Neuron (in vitro differentiated cells): ENCODE data around the gene PCDHGC5.

Experiments used
- H2AFZ ChIP-seq: one replicate; pipeline ENCODE4 v1.6.1; 2013; ENCODE audit warnings: low read depth, mild to moderate bottlenecking, inconsistent platforms, low read length, moderate library complexity
- H3K27me3 ChIP-seq: one replicate; pipeline ENCODE4 v1.6.1; 2013; ENCODE audit warnings: low read length; ENCODE audit not compliant: insufficient read depth
- H3K36me3 ChIP-seq: one replicate; pipeline ENCODE4 v1.6.1; 2013; ENCODE audit warnings: low read length; ENCODE audit not compliant: insufficient read depth
- H3K4me1 ChIP-seq: one replicate; pipeline ENCODE4 v1.6.1; 2013; ENCODE audit warnings: low read length; ENCODE audit not compliant: insufficient read depth
- H3K4me3 ChIP-seq: 2 replicates; pipeline ENCODE4 v1.5.1; 2013; ENCODE audit warnings: mild to moderate bottlenecking, low read length, moderate library complexity
- H3K9me3 ChIP-seq: one replicate; pipeline ENCODE4 v1.6.1; 2013; ENCODE audit warnings: low read length

The PCDHGC5 gene

DNA sequence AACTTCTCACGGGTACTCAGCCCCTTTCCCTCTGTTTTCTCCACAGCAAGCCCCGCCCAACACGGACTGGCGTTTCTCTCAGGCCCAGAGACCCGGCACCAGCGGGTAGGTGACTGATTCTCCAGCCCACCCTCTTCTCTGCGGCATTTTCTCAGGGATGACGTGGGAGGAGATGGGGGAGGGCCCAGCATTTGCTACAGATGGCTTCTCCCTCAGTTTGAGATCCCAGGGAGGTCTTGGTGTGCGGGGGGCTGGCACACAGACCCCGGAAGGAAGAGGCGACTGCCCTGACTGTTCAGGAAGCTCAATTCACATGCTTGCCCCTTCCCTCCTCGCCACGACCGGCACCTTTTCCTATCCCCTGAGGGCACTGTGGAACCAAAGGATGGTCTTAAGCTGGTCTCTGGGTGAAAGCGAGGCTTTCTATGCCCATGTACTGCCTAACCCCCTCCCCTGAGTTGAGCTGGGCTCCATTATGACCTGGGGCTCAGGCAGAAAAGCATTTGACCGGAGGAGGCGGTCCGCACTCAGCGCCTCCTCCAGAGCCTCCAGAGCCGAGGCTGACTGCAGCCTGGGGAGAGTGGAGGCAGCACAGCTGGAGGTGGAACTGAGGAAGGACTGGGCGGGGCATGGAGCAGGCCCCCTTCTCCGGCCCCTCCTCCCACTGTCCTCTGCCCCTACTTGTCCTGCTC is 6.0 kb downstream of the PCDHGC5 start:
- no peaks in the 10 kb centered on the region for H3K27me3 ChIP-seq
- H3K4me1 ChIP-seq: peaks cover 13% of the 10 kb centered on the region
- H3K9me3 ChIP-seq: peaks cover 19% of the 10 kb centered on the region
- peaks cover 23% of the 10 kb centered on the region for H3K36me3 ChIP-seq
- no peak overlapping the region for H3K4me3 ChIP-seq
- no peak overlapping the region for H2AFZ ChIP-seq

DNA sequence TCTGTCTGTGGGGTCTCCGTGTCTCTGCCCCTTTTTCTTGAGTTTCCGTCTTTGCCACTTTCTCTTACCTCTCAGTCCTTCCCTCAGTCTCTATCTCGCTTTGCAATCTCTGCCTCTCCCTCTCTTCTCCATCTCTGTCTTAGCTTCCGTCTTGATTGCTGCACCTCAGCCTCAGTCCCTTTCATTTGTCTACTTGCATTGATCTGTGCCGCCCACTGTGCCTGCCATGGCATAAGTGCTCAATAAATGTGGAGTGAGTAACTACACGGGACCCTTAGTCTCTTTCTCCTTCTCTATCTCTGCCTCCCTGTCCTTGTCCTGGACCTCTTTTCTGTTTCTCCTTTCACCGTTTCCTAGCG is 6.6 kb downstream of the PCDHGC5 start:
- peaks cover 18% of the 10 kb centered on the region for H3K36me3 ChIP-seq
- peaks cover 16% of the 10 kb centered on the region for H3K9me3 ChIP-seq
- no peaks in the 10 kb centered on the region for H3K27me3 ChIP-seq
- no peak overlapping the region for H3K4me3 ChIP-seq
- H3K4me1 ChIP-seq: peaks cover 13% of the 10 kb centered on the region
- no peak overlapping the region for H2AFZ ChIP-seq

DNA sequence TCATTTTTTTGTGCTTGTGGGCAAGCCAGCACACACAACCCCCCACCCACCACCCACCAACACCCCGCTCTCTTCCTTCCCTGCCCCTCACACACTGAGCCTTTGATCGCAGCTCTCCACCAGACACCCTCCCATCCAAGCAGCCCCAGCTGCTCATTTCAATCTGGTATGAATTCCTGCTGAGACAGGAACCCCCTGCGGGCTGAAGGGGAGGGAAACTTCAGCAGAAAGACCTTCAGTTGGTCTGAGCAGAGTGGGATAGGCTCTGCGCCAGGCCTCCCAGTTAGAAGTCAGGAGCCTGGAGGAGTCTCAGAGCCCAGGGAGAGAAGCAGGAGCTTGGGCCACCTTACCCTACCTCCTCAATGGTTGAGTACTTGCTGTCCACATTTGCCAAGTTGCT is 7.2 kb downstream of the PCDHGC5 start:
- Histone ChIP-seq H3K27me3 (no peaks in the 10 kb centered on the region), H2AFZ (no peak overlapping the region), H3K4me1 (peaks cover 13% of the 10 kb centered on the region), H3K36me3 (peaks cover 13% of the 10 kb centered on the region), H3K4me3 (no peak overlapping the region), H3K9me3 (peaks cover 11% of the 10 kb centered on the region)

DNA sequence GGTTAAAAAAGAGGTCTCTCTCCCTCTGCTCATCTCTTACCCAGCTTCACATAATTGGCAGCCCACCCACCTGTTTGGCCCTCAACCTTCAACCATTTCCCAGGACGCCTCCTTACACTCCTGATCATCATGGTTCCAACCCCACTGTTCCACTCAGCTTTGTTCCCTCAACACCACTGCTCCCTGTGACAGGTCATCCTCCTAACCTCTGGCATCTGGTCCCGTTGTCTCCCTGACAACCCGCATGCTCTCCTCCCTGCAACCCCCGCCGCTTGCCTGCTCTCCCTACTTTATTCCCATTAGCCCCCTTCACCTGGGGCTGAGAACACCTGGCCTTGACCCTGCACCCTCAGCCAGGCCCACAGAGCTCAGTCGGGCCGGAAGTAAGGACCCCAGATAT is 12.9 kb downstream of the PCDHGC5 start:
- Histone ChIP-seq H3K4me1 (peaks cover 9% of the 10 kb centered on the region), H3K27me3 (no peaks in the 10 kb centered on the region), H3K4me3 (no peak overlapping the region), H3K36me3 (peaks cover 14% of the 10 kb centered on the region), H3K9me3 (no peaks in the 10 kb centered on the region), H2AFZ (no peak overlapping the region)

DNA sequence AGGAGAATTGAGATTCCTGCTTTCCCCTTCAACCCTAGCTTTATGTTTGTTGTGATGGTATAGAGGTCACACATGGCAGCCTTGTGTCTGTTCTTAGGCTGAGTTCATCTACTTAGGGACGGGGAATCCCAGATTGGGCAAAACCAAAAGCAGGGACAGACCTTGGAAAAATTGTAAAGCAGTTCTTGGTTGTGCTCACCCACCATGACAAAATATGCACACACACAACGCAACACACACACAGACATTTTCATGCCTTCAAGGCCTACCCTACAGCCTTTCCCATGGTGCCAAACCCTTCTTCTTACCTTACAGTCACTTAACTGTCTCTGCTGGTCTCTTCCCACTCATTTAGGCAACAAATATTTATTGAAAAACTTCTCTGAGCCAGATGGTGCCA is 14.8 kb downstream of the PCDHGC5 start:
- Histone ChIP-seq H3K36me3 (peaks cover 9% of the 10 kb centered on the region), H3K4me1 (peaks cover 26% of the 10 kb centered on the region), H2AFZ (no peak overlapping the region), H3K4me3 (no peak overlapping the region), H3K9me3 (no peaks in the 10 kb centered on the region), H3K27me3 (no peaks in the 10 kb centered on the region)

DNA sequence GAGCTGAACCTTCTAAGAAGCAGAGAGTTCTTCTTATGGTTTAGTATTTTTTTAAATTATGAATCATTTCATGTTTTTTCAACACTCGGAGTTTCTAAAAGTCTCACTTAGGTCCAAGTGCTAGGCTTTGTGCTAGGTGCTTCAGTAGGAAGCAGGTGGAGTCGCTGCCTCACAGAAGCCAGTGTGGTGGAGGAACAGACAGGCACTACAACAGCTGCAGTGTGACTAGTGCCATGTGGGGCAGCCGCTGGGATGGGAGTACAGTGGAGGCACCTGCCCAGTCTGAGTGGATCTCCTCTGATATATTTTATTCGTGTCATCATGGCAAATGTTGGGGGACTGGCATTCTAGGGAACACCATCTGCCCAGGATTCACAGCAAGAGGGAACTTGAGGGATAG is 15.3 kb downstream of the PCDHGC5 start:
- Histone ChIP-seq H3K9me3 (no peaks in the 10 kb centered on the region), H3K4me1 (peaks cover 31% of the 10 kb centered on the region), H2AFZ (no peak overlapping the region), H3K27me3 (no peaks in the 10 kb centered on the region), H3K4me3 (no peak overlapping the region), H3K36me3 (peaks cover 9% of the 10 kb centered on the region)

DNA sequence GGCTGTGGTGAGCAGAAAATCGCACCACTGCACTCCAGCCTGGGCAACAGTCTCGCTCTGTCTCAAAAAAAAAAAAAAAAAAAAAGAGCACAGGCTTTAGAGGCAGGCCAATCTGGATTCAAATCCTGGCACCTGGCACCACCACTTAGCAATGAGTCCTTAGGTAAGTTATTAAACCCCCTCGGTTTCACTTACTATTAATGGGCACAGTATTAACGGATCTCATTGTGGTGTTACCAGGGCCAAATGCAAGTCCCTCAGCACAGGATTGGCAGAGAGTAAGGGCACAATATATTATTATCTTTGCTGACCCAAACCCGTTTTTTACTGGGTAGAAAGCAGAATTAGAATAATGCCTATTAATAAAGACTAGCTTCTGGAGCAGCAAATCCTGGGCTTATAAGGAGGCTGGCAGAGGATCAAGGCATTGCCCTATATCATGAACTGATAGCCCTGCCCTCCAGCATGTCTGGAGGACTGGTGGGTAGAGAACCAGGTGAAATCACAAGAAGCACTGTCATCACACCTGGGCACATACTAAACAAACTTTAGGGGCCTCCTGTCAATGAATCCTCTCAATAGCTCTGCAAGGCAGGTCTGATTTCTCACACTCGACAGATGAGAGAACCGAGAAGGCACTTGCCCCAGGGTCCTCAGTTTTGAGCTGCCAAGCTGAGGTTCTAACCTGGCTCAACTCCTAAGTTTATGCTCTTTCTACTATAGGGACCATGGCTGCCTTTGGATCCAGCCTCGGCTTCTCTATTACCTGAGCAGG is 17.7 kb downstream of the PCDHGC5 start:
- H3K36me3 ChIP-seq: peaks cover 16% of the 10 kb centered on the region
- no peak overlapping the region for H2AFZ ChIP-seq
- H3K4me3 ChIP-seq: no peak overlapping the region
- no peaks in the 10 kb centered on the region for H3K27me3 ChIP-seq
- peaks cover 34% of the 10 kb centered on the region for H3K4me1 ChIP-seq
- peaks cover 3% of the 10 kb centered on the region for H3K9me3 ChIP-seq

DNA sequence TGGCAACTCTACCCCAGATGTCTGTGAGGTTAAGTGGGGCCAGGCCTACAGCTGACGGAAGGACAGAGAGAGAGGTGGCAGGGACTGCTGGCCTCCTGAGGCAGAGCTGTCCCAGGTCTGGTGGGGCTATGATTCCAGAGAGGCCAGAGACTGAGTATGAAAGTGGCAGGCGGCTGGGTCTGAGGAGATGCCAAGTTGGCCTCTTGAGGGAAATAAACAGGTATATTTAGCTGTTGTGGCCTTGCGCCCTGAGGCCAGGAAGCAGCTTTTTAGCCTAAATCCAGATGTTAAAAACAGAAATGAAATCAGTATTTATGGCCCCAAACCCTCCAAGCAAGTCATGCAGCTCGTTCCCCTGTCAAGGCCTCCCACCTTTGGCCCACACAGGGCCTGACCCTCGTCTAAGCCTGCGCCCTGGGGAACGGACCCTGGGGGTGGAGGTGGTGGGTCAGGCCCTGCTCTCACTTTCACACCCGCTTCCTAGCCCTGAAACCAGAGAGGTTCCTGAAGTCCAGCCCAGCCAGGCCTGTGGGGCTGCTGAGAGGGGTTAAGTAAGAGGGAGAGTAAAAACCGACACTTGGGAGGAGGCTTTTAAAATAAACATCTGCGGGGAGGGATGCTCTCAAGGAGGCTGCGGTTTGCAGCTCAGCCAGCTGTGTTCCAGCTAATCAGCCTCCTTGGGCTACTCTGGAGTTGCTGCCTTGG is 18.7 kb downstream of the PCDHGC5 start:
- Histone ChIP-seq H3K27me3 (no peaks in the 10 kb centered on the region), H2AFZ (no peak overlapping the region), H3K36me3 (peaks cover 20% of the 10 kb centered on the region), H3K4me3 (no peak overlapping the region), H3K9me3 (peaks cover 3% of the 10 kb centered on the region), H3K4me1 (peaks cover 31% of the 10 kb centered on the region)

DNA sequence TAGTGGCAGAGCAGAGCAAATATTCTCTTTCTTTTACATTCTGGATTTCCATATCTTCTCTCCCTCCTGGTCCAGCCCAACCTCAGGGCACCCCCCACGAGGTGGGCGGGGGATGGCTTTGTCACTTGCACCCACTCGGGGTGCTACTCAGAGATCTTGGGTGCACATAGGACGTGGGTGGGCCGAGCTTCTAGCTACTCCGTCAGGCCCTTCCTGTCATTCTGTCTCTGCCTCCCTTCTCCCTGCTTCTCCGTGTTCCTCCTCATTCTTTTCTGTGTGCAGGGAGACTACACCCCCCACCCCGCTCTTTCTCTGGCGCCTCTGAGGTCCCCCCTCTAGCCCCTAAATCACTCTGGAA is 19.5 kb downstream of the PCDHGC5 start:
- H3K4me1 ChIP-seq: peaks cover 37% of the 10 kb centered on the region
- H3K4me3 ChIP-seq: peak overlapping the region; percentile 32
- H3K27me3 ChIP-seq: no peaks in the 10 kb centered on the region
- peaks cover 3% of the 10 kb centered on the region for H3K9me3 ChIP-seq
- H2AFZ ChIP-seq: peak overlapping the region; percentile 40
- H3K36me3 ChIP-seq: peaks cover 20% of the 10 kb centered on the region

DNA sequence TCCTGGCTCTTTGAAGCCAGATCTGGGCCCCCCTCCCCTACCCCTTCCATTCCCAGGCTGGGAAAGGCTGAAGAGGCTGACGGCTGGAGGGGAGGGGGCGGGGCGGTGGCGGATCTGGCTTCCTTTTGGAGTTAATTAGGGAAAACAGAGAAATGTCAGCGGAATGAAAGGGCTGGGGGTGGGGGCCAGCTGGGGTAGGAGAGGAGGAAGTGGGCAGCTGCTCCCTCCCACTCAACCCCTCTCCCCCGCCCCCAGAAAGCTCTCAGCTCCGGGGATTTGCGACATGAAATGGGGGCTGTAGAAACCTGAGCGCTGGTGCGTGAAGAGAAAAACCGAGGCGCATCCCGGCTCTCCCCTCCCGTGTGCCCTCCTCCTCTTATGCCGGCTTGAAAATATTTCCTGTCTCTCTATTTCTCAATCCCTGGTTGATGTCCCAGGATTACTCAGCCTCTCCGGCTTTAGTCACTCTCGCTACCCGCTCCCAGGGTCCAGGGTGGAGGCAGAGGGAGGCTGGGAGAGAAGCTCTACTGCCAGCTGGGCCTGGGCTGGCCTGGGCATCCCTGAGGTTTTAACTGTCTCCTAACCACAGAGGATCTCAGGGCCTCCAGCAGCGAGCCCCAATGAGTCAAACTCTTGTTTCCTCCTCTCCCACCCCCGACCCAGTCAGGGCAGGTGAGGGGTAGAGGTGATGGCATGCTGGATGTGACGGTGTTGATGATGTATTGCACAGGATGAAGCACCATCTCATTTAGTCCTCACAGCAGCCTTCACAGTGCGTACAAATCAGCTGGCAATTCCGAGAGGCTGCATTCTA is 20.1 kb downstream of the PCDHGC5 start:
- Histone ChIP-seq H2AFZ (peak overlapping the region; percentile 40), H3K9me3 (peaks cover 3% of the 10 kb centered on the region), H3K27me3 (no peaks in the 10 kb centered on the region), H3K36me3 (peaks cover 20% of the 10 kb centered on the region), H3K4me1 (peaks cover 43% of the 10 kb centered on the region), H3K4me3 (peak overlapping the region; percentile 33)

DNA sequence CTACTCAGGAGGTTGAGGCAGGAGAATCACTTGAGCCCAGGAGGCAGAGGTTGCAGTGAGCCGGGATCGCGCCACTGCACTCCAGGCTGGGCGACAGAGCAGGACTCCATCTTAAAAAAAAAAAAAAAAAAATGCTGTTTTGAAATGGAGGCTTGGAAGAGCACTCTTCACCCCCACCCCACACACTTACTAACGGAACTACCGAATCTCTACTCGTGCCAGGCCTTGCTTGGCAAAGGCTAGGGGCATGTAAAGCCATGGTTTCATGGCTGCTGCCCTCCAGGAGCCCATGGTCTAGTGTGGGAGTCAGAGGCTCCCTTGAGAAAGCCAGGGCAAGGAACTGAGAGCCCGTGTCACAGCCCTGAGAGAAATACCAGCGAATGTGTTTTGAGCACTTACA is 21.3 kb downstream of the PCDHGC5 start:
- Histone ChIP-seq H3K27me3 (no peaks in the 10 kb centered on the region), H2AFZ (no peak overlapping the region), H3K4me1 (peaks cover 55% of the 10 kb centered on the region), H3K4me3 (no peak overlapping the region), H3K9me3 (peaks cover 3% of the 10 kb centered on the region), H3K36me3 (peaks cover 20% of the 10 kb centered on the region)

DNA sequence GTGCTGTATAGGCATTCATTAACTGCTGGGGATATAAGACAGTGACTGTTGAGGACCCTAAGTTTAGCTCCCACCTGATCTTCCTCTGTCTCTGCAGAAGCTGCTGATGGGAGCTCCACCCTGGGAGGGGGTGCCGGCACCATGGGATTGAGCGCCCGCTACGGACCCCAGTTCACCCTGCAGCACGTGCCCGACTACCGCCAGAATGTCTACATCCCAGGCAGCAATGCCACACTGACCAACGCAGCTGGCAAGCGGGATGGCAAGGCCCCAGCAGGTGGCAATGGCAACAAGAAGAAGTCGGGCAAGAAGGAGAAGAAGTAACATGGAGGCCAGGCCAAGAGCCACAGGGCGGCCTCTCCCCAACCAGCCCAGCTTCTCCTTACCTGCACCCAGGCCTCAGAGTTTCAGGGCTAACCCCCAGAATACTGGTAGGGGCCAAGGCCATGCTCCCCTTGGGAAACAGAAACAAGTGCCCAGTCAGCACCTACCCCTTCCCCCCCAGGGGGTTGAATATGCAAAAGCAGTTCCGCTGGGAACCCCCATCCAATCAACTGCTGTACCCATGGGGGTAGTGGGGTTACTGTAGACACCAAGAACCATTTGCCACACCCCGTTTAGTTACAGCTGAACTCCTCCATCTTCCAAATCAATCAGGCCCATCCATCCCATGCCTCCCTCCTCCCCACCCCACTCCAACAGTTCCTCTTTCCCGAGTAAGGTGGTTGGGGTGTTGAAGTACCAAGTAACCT is 22.1 kb downstream of the PCDHGC5 start:
- peaks cover 3% of the 10 kb centered on the region for H3K9me3 ChIP-seq
- no peaks in the 10 kb centered on the region for H3K27me3 ChIP-seq
- no peak overlapping the region for H2AFZ ChIP-seq
- H3K4me1 ChIP-seq: peaks cover 59% of the 10 kb centered on the region
- no peak overlapping the region for H3K4me3 ChIP-seq
- H3K36me3 ChIP-seq: peaks cover 18% of the 10 kb centered on the region
